ENCODE data around the gene IL1RAP. TPM values are rescaled to one million over a fixed set of nuclear protein-coding genes. Genes with fewer than 3 reads are reported as not detected.

Gene IL1RAP
- total RNA-seq, 1 donor from 2014 or later: 6.8 TPM

DNA sequence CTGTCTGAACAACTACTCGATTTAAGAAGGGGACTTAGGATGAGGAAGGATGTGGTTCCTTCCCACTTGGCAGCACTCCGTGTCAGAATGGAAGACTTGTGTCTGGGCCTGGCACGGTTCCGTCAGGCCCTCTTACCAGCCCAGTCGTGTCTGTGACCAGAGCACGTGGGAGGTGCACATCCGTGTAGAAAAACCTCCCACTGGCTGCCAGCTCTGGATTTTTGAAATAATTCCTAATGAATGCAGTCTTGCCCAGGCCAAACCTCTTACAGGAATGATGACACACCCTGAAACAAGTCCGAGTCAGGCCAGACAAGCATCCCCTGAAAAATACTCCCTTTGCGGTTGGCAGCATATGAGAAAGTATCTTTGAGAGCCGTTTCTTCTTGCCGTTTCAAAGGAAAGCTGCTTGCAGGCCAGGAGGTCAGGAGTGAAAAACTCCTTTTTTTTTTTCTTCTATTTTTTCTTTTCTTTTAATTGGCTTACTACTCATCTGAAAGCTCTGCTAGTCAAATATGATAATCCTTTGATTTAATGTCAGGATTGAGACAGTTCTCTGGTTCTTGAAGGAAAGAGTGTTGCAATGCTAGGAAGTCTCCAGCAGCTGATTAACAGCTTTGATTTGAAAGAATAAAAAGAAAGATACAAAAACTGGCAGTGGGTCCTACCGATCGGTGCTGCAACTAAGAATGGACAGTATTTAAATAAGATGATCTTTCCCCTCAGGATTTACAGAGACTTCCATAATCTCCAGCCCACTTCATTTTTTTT is 19.8 kb downstream of the IL1RAP start:
- ATAC-seq (peak; percentile 88), DNase-seq (ENCODE audit: missing footprints) (peak; percentile 81)
- intact Hi-C loops (cut with DNase I): no loop called here

DNA sequence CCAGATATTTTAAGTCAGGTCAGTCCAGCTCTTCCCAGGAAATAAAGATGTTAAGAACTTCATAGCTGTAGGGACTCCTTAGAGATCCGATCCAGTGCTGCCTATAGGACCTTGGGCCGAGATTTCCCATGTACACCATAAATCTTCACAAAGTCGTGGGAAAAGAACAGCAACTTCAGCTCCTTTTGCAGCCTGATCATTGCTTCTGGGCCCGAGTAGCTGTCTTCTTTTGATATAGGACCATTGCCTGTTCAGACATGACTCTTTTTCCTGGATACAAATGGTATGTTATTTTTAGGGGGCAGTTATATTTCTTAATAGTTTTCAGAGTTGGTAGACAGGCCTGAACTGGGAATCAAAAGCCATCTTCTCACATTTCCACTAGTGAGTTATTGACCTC is 20.5 kb downstream of the IL1RAP start:
- no peak for ATAC-seq
- intact Hi-C loops (cut with DNase I): no loop called here
- DNase-seq (ENCODE audit: missing footprints): no peak

DNA sequence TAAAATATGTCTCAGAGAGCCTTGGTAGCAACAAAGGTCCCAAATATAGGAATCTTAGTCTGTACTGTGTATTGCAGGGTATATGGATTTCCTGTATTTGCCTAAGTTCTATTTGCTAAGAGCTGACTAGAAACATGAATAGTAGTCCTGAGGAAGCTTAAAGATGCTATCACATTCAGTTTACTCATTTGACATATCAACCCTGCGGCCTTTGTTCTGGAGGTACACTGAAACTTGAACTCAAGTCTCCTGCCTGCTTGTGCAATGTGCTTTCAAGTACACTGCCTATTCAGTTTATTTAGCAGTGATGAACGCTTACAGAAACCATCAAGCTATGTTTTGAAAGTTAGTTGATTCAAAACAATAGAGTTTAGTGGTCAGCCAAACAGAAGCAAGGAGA is 21.1 kb downstream of the IL1RAP start:
- intact Hi-C loops (cut with DNase I): no loop called here
- no peak for DNase-seq (ENCODE audit: missing footprints)
- no peak for ATAC-seq

DNA sequence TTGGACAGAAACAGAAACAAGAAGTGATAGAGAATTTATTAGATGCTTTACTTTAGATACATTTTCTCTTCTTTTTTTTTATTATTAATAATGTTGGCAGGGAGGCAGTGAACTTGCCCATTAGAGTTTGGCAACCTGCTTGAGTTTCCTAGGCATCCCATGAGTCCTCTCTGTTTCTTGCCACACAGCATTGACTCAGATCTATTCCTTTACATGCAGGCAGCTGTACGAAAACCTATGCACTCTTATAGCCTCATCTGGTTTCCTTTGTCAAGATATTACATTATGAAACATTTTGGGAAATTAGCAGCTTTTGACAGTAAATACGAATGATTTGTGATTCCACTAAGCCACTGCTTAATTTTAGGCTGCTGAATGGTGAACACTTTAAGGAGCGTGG is 23.3 kb downstream of the IL1RAP start:
- DNase-seq (ENCODE audit: missing footprints) (no peak), ATAC-seq (no peak)
- intact Hi-C loops (cut with DNase I): no loop called here

DNA sequence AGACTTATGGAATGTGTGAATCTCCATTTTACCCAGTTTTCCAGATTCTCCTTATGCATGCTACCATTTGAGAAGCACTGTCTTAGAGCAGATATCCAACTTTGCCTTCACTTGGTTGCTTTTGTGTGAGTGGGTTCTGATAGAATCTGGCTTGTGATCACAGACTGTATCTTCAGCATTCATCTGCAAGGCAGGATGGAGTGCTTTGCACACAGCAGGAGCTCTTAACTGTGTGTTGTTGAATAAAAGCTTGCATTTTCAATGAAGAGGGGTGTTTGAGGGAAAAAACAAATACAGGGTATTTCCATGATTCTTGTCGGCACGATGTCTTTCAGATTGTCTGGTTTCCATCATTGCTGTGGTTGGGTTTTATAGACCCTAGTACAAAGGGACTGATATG is 24.4 kb downstream of the IL1RAP start:
- intact Hi-C loops (cut with DNase I): no loop called here
- DNase-seq (ENCODE audit: missing footprints) (no peak), ATAC-seq (no peak)

DNA sequence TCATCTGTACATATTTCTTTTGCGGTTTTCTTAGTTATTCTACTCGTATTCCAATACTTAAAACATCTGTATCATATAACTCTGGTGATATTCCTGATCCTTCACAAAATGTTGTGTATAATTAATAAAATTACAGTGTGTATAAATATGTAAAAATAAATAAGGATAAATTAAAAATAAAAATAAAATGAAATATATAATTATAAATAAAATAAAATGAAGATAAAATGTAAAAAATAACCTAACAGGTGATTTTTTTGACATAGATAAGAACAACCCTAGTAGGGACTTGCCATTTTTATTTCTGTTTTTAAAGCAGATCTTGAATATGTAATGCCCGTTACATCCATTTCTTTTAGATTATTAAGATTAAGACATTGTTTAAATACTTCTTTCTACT is 25.6 kb downstream of the IL1RAP start:
- DNase-seq (ENCODE audit: missing footprints) (no peak), ATAC-seq (no peak)
- intact Hi-C loops (cut with DNase I): no loop called here

DNA sequence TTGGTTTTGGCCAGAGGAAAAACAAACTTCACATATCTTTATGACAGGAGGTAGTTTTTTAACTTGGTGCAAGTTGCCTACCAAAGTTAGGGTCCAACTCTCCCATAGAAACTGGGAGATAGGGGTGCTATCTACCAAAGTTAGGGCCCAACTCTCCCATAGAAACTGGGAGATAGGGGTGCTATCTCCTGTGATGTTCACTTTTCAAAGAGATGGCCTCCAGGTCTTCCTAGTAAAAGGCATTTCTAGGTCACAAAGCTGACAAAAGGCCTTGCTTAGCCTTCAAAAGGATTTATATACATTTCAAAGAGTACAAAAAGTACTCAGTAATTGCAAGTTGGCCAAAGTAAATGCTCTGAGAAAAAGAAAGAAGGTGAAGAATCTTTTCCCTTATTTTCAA is 27.1 kb downstream of the IL1RAP start:
- no peak for DNase-seq (ENCODE audit: missing footprints)
- intact Hi-C loops (cut with DNase I): no loop called here
- ATAC-seq: no peak

DNA sequence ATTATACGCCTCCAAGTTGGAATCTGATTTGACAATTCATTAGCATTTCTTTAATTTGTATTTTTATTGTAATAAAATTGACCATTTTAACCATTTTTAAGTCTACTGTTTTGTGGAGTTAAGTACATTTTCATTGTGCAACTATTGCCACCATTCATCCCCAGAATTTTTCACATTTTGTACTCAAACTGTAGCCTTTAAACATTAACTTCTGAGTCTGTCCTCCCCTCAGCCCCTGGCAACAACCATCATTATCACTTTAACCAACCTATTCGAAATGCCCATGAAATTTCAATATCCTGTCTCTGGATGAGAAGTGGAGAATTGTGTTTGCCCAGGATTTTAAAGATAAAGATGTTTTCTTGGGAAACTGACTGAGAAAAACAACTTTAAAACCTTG is 27.7 kb downstream of the IL1RAP start:
- intact Hi-C loops (cut with DNase I): no loop called here
- DNase-seq (ENCODE audit: missing footprints): no peak
- ATAC-seq: no peak

DNA sequence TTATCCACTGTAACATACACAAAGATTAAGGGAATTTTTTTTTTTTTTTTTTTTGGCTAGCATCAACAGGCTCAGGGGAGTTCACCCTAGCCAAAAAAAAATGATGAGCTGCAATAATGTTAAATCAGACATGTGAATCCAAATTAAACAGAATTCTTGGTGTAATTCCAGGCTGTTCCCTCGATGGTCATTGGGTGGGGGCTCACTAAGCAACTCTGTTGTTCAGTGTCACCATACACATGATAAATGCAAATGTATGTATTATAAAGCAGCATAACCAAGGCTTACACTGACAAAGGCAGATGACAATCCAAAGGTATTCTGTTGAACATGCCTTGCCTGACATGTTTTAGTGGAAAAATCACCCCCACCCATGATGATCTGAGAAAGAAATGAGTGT is 29.0 kb downstream of the IL1RAP start:
- no peak for ATAC-seq
- intact Hi-C loops (cut with DNase I): no loop called here
- DNase-seq (ENCODE audit: missing footprints): no peak

DNA sequence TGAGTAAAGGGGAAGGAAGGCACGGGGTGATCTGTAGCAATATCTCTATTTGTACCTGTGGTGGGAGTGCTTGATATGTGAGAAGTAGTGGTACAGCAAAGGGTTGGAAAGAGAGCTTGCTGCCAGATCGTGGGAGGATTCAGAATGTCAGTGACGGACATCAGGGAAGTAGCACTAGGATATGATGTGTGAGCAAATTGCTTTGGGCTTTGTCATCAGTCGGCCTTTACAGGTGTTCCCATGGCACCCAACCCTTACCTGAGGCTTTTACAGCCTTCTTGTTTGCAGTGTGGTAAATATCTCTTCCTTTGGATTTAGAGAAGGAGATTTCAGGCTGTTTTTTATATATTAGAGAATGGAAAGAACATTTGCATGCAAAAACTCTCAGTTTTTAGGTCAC is 29.8 kb downstream of the IL1RAP start:
- no peak for ATAC-seq
- DNase-seq (ENCODE audit: missing footprints): no peak
- intact Hi-C loops (cut with DNase I): no loop called here

DNA sequence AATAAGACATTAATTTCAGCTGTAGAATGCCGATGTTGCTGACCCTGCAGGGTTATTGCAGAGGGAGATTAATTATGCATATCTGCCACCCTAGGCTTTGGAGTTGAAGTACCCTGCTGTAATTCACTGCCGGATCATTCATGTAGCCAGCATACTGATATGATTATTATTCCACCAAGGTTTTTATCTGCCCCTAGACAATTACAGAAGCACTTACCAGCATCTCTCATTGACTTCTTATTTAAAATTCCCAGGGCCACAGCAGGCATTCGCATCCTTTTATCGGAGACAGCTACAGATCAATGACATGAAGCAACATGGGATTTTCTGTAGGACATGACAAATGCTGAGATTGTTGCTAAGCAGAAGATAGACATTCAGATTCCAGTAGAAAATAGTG is 31.3 kb downstream of the IL1RAP start:
- intact Hi-C loops (cut with DNase I): no loop called here
- no peak for ATAC-seq
- no peak for DNase-seq (ENCODE audit: missing footprints)

DNA sequence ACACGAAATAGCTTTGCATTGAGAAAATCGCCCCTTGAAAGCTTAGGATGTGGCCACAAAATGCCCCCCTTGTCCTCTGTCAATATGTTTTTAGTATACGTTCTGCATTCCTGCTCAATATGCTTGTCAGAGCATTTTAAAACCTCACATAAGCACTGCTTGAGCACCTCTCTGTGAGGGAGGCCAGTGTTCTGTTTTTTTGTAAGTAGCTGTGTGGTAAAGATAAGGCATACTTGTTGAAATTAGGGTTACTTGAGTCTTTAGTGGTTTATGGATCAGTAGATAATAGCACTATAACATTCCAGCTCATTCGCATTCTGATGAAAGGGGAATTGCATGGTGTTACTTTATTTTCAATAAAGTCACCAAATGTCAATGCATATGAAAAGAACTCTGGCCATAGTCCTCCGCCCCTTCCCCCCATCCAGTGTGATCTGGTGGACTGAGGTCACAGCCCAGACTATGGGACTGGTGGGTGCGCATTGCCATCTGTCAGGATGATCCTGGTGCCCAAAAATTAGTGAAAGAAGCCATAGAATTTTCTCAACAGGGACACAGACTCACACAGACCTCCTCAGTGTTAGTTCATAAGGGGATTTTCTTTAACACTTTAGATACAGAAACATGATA is 33.1 kb downstream of the IL1RAP start:
- DNase-seq (ENCODE audit: missing footprints): no peak
- intact Hi-C loops (cut with DNase I): no loop called here
- no peak for ATAC-seq

DNA sequence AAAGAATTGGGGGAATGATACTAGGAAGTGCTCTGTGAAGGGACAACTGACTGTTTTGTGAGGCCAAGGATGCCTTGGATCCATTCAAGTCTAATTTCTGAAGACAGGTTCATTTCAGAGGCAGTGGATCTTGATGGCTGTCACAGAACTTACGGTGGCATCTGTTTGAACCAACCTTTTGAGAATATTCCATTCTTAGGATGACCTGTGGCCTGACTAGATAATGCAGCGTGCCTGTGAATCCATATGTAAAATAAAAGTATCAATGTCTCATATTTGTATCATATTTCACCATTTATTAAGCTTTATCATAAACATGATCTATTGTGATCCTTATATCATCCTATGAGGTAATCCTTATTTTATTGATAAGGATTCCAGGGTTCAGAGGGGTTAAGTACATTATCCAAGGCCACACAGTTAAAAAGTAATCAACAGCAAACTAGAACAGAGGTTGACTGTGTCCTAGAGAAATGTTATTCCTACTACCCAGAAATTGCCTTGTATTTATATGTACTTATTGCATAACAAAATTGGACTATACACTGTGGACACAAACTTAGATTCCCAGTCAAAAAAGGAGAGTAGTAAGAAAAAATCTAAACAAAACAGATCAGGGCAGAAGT is 34.3 kb downstream of the IL1RAP start:
- intact Hi-C loops (cut with DNase I): no loop called here
- ATAC-seq: no peak

DNA sequence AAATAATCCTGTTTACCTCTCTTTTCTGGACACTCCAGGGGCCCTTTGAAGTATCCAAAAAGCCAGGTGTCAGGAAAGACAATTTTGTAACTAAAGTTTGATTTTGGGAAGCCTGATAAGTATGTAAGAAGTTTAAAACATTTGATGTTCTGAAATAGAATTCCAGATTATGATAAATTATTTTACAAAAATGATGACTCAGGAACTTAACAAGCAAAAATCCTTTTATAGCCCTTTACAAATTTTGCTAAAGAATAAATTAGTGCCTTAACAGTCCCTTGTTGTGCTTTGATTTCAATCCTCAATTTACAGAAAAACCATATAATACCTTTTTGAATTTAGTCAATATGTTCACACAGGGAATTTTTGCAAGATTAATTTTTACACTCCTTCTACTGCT is 38.1 kb downstream of the IL1RAP start:
- ATAC-seq: no peak
- intact Hi-C loops (cut with DNase I): no loop called here

More for the DNA sequence above, 34.3 kb downstream of the IL1RAP start:
- DNase-seq (ENCODE audit: missing footprints): no peak

DNA sequence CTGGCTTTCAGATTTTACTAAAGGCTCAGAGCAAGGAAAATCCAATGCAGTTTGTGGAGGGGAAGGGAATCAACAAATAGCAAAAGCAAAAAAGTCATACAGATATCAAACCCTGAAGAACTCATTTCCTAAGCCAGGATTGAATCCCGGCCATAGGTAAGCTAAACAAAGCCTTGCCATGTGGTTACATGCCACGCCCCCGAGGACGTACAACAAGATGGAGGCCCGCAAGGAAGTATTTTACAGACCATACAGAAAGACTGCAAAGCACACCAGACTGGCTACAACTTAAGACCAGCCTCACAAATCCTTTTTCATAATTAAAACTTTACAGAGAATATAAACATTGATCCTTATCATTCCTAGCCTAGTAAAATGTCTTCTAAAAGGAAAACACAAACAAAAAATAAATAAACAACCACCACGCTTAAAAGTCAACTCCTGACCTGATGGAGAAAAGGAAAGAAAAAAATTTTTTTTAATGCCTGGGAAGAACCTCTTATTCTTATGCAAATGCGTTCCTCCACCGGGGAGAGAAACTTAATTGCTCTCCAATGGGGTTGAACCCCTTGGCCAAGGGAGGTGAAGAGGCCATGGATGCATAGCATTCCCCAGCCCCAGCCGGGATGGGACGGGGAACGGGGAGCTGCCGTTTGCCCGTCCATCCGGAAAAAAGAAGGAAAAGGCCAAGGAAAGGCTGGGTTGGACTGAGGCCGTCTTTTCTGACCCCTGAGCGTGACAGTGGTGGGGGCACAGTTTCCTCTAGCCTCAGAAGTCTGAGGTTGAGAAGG is 39.3 kb downstream of the IL1RAP start:
- intact Hi-C loops (cut with DNase I): no loop called here

More for the DNA sequence above, 38.1 kb downstream of the IL1RAP start:
- no peak for DNase-seq (ENCODE audit: missing footprints)

DNA sequence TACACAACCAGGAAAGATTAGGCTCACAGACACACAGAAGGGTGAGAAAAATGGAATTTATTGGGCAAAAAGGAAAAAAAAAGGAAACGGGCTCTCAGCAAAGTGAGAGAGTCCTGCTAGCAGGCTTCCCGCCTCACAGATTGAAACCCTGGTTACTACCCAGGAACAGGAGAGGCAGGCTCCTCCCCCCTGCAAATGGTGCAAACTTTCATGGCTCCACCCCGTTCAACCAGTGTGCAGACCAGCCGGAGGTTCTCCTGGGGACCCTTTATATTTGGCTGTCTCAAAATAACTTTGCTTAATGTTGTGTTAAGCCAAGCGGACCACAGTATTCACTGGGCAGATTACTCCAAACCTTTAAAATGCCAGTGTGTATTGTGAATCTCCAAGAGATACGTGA is 40.3 kb downstream of the IL1RAP start:
- ATAC-seq (no peak), DNase-seq (ENCODE audit: missing footprints) (no peak)
- intact Hi-C loops (cut with DNase I): no loop called here

More for the DNA sequence above, 39.3 kb downstream of the IL1RAP start:
- ATAC-seq (no peak), DNase-seq (ENCODE audit: missing footprints) (no peak)

DNA sequence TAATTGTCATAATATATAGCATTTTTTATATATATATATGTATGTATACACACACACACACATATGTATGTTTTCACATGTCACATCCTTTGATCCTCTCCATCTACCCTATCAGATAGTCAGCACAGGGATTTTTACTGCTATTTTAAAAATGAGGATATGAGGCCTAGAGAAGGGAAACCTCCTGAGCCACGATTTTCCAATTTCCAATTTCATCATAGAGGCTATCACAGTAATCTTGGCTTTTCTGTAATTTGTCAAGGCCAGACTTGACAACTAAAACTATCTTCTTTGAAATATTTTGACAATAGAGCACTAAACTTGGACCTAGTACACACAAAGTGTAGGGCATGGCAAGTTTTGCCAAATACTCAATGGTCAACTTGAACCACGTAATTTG is 42.5 kb downstream of the IL1RAP start:
- DNase-seq (ENCODE audit: missing footprints): no peak
- no peak for ATAC-seq
- intact Hi-C loops (cut with DNase I): no loop called here

DNA sequence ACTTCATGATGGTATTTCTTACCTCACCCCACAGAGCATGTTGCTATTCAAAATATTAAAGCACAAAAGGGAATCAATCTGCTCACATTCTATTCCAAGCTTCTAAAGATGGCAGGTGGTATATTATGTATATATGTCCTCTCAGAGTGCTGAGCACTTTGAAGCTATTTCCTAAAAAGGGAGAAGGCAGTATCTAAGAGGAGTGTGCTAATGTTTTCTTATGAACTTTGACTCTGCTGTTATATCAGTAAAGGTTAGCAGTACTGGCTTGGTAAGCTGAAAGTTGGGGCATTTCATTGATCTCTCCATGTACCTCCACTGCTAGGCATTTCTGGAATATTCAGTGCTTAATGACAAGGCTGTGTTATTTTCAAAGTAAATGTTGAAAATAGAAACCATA is 43.4 kb downstream of the IL1RAP start:
- ATAC-seq: no peak
- intact Hi-C loops (cut with DNase I): no loop called here
- DNase-seq (ENCODE audit: missing footprints): no peak

DNA sequence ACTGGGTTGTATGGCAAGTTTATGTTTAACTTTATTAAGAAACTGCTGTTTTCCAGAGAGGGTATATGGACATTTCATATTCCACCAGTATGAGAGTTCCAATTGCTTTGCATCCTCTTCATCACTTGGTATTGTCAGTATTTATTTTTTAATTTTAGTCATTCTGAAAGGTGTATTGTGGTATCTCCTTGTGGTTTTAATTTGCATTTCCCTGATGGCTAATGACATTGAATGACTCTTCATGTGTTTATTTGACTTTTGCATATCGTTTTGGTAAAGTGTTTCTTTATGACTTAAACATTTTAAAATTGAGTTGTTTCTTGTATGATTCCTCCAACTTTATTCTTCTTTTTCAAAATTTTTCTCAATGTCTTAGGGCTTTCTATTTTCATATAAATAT is 44.4 kb downstream of the IL1RAP start:
- intact Hi-C loops (cut with DNase I): no loop called here
- ATAC-seq (no peak), DNase-seq (ENCODE audit: missing footprints) (no peak)

DNA sequence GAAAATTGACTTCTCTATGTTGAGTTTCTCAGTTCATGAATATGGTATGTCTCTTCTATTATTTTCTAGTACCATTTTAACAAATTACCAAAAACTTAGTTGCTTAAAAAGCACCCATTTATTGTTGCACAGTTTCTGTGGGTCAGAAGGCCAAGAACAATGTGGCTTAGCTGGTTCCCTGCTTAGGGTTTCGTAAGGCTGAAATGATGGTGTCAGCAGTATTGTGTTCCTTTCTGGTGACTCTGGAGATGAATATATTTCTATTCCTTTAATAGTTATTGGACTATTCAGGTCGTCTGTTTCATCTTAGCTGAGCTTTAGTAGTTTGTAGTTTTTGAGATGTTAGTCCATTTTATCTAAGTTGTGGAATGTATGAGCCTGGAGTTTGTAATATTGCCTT is 44.9 kb downstream of the IL1RAP start:
- intact Hi-C loops (cut with DNase I): no loop called here
- ATAC-seq: no peak
- DNase-seq (ENCODE audit: missing footprints): no peak

Data from Right ventricle myocardium inferior (tissue), 1 donor.